ENCODE results near the gene CCDC50.

CCDC50 gene

GRCh38 chr3:191431160-191431822 lies 102.1 kb downstream of the CCDC50 start:
- DNase-seq, result no peak

GRCh38 chr3:191432162-191432561 lies 103.0 kb downstream of the CCDC50 start:
- no peak for DNase-seq

GRCh38 chr3:191434024-191434423 lies 104.8 kb downstream of the CCDC50 start:
- DNase-seq, result no peak

- no peak for DNase-seq
Observed at GRCh38 chr3:191435981-191436380, 106.8 kb downstream of the CCDC50 start.

- no peak for DNase-seq
Observed at GRCh38 chr3:191438150-191438814, 109.1 kb downstream of the CCDC50 start.

GRCh38 chr3:191440532-191440931 lies 111.3 kb downstream of the CCDC50 start:
- DNase-seq, result no peak

- no peak for DNase-seq
Observed at GRCh38 chr3:191441687-191442086, 112.5 kb downstream of the CCDC50 start.

- DNase-seq, result no peak
Observed at GRCh38 chr3:191444569-191444968, 115.4 kb downstream of the CCDC50 start.
